A375 (cell line): ENCODE data around the gene ITSN2. TPM values are rescaled to one million over a fixed set of nuclear protein-coding genes. Genes with fewer than 3 reads are reported as not detected.

ENCODE experiments used
- small RNA-seq: library from RNA; depleted of rRNA; stranded (forward); fragments of <200 nt; gene quantifications from one replicate; pipeline ENCODE3, GENCODE V24; 2014
- total RNA-seq: library from RNA; depleted of rRNA; stranded (reverse); fragments of >200 nt; shearing (Covaris generic); gene quantifications from 2 replicates; pipeline ENCODE4 v1.2.3, GENCODE V29; 2014; rRNA removed

The ITSN2 gene
- 20.5 and 40.2 TPM in 2 replicates for total RNA-seq

DNA sequence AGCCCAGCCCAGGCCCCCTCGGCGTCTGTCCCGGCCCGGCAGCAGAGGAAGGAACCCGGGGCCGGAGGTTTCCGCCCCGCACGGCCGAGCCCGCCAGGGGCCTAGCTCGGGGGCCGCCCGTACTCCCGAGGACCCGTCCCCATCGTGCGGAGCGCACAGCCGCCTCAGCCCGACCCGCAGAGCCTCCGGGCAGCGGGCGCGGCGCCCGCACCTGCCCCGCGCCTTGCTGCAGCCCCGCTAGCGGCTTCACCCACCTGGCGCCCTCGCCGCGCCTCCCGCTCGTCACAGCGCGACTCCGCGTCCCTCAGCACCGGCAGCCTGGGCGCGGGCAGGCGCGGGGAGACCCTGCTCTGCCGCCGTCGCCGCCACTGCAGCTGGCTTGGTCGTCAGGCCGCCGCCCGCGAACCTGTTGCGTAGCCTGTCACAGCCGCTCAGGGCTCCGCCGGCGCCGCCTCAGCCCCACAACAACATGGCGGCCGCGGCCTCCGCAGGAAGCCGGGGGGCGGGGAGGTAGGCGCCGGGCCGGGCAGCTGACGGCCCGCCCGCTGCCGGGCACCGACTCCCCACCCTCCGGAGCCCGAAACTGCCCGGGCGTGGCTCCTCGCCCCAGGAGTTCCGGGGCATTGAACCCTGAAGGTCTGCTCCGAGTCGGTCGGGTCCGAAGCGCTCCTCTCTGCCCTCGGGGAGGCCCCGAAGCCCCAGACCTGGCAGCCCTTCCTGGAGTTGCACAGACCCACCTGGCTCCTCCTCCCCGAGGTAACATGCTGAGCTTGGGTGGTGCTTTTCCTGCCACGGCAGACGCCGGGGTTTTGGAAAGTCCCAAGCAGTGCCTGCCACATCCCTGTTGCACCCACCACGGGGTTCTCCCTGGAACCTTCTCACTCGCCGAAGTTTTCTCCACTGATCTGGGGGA lies at the start of gene ITSN2:
TSS of gene ITSN2 (minus strand) at position 487 of the 913 bp plus-strand sequence. CDS start 32,454 bp downstream, outside the sequence.

GRCh38 chr2:24174851-24175277 lies 185.5 kb downstream of the ITSN2 start, which contains the start of gene FAM228A:
Gene FAM228A (plus strand): TSS chr2:24175053. CDS start chr2:24175481, 428 bp downstream.

Small RNA genes within 50 kb of the gene (small RNA-seq; reads per million reads assigned to genes)
- gene HMGN2P20, result not detected
- not detected for gene RF00602

Other genes starting within 250 kb of the ITSN2 start
- gene PFN4, start 237.2 kb downstream of the ITSN2 start, total RNA-seq, result 1.4 and 3.4 TPM in 2 replicates
- gene FAM228B, start 237.1 kb downstream of the ITSN2 start, total RNA-seq, result 2.5 and 3.2 TPM in 2 replicates
- gene FAM228A, start 185.5 kb downstream of the ITSN2 start, total RNA-seq, result not detected in 2 replicates
- 5.0 and 5.8 TPM in 2 replicates for gene NCOA1, start 130.7 kb upstream of the ITSN2 start, total RNA-seq